ENCODE measurements around the gene PHLPP1. TPM values are rescaled to one million over a fixed set of nuclear protein-coding genes. Genes with fewer than 3 reads are reported as not detected.

PHLPP1 gene
- total RNA-seq, 1 experiment from 2014 or later: 14.7 TPM

GRCh38 chr18:62976227-62976626, 260.9 kb downstream of the PHLPP1 start:
- no TSS peak for BruUV-seq (replicated peaks)
- Histone ChIP-seq H3K36me3 (ENCODE audit: control insufficient read depth in 1 of 2, insufficient read depth in 2 of 2, low read length in 2 of 2) (no peaks in the 10 kb centered on the region; a peak in 1 of 4 replicates), H3K27ac (ENCODE audit: low read depth, low read length) (no peak overlapping the region), H3K4me2 (ENCODE audit: low read length) (no peak overlapping the region), H3K79me2 (ENCODE audit: insufficient read depth, low read length) (no peaks in the 10 kb centered on the region), H3K9me3 (ENCODE audit: control insufficient read depth in 1 of 2, insufficient read depth in 1 of 2, low read depth in 1 of 2, low read length in 2 of 2) (no peaks in the 10 kb centered on the region), H3K27me3 (ENCODE audit: insufficient read depth, low read length) (no peaks in the 10 kb centered on the region), H3K9me2 (ENCODE audit: insufficient read depth) (no peaks in the 10 kb centered on the region), H3K4me1 (ENCODE audit: control insufficient read depth in 1 of 2, insufficient read depth in 2 of 2, low read length in 2 of 2) (no peaks in the 10 kb centered on the region), H2AFZ (ENCODE audit: low read depth, low read length, poor library complexity, severe bottlenecking) (no peak overlapping the region), H3K4me3 (replicated peaks in 1 of 2; ENCODE audit: low read depth in 1 of 2, low read length in 2 of 2) (no peak overlapping the region), H4K20me1 (ENCODE audit: insufficient read depth) (no peaks in the 10 kb centered on the region), H3K9ac (ENCODE audit: low read length) (no peak overlapping the region)
- ATAC-seq: no peak
- CTCF ChIA-PET: no interaction called here
- POLR2A ChIA-PET: no interaction called here
- RAD21 ChIA-PET (ENCODE audit: low non-redundant PET in 1 of 2, low total read pairs in 2 of 2, uncharacterized antibody in 2 of 2, unreplicated experiment in 2 of 2): no interaction called here
- intact Hi-C loops (cut with micrococcal nuclease): no loop called here
- DNase-seq (ENCODE audit: low read depth, low spot score): no peak
- TF ChIP-seq RAD21 (IDR thresholded peaks at IDR 0.05; ENCODE audit: low read depth) (no peak), CBX3 (IDR thresholded peaks at IDR 0.05; ENCODE audit: low read depth) (no peak), SIN3A (IDR thresholded peaks at IDR 0.05; ENCODE audit: low read depth) (no peak), FOSL1 (IDR thresholded peaks at IDR 0.05; ENCODE audit: low read depth) (no peak)

GRCh38 chr18:62977512-62977911, 262.2 kb downstream of the PHLPP1 start:
- H3K4me3 ChIP-seq (replicated peaks in 1 of 2; ENCODE audit: low read depth in 1 of 2, low read length in 2 of 2): no peak overlapping the region
- no peak overlapping the region for H3K4me2 ChIP-seq (ENCODE audit: low read length)
- no peaks in the 10 kb centered on the region for H3K9me2 ChIP-seq (ENCODE audit: insufficient read depth)
- DNase-seq (ENCODE audit: low read depth, low spot score): no peak
- no peak overlapping the region for H3K27ac ChIP-seq (ENCODE audit: low read depth, low read length)
- no peak overlapping the region for H2AFZ ChIP-seq (ENCODE audit: low read depth, low read length, poor library complexity, severe bottlenecking)
- H3K9ac ChIP-seq (ENCODE audit: low read length): no peak overlapping the region
- ATAC-seq: no peak
- POLR2A ChIA-PET: no interaction called here
- no peaks in the 10 kb centered on the region for H3K27me3 ChIP-seq (ENCODE audit: insufficient read depth, low read length)
- CTCF ChIA-PET: no interaction called here
- no peaks in the 10 kb centered on the region for H3K79me2 ChIP-seq (ENCODE audit: insufficient read depth, low read length)
- intact Hi-C loops (cut with micrococcal nuclease): no loop called here
- TF ChIP-seq, protein P1, sequence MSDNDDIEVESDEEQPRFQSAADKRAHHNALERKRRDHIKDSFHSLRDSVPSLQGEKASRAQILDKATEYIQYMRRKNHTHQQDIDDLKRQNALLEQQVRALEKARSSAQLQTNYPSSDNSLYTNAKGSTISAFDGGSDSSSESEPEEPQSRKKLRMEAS (IDR thresholded peaks at IDR 0.05): no peak
- TF ChIP-seq EZH2phosphoT487 (IDR thresholded peaks at IDR 0.05; ENCODE audit: borderline replicate concordance): no peak
- no peaks in the 10 kb centered on the region for H3K9me3 ChIP-seq (ENCODE audit: control insufficient read depth in 1 of 2, insufficient read depth in 1 of 2, low read depth in 1 of 2, low read length in 2 of 2)
- no peaks in the 10 kb centered on the region for H4K20me1 ChIP-seq (ENCODE audit: insufficient read depth)
- no TSS peak for BruUV-seq (replicated peaks)
- RAD21 ChIA-PET (ENCODE audit: low non-redundant PET in 1 of 2, low total read pairs in 2 of 2, uncharacterized antibody in 2 of 2, unreplicated experiment in 2 of 2): no interaction called here
- H3K36me3 ChIP-seq (ENCODE audit: control insufficient read depth in 1 of 2, insufficient read depth in 2 of 2, low read length in 2 of 2): no peaks in the 10 kb centered on the region; a peak in 1 of 4 replicates
- H3K4me1 ChIP-seq (ENCODE audit: control insufficient read depth in 1 of 2, insufficient read depth in 2 of 2, low read length in 2 of 2): no peaks in the 10 kb centered on the region

Data from HCT116 (cell line).